H1 (cell line): ENCODE measurements around the gene MKX. TPM values are rescaled to one million over a fixed set of nuclear protein-coding genes. Genes with fewer than 3 reads are reported as not detected.

Experiments
- CTCF ChIA-PET: fragments of 300-600 bp; sonication (Branson Sonifier 250); formaldehyde crosslinking; loops from one replicate; lab custom pipeline; 2021; ENCODE audit not compliant: partially characterized antibody; lab: Charles Lee
- POLR2A ChIA-PET: fragments of 300-600 bp; sonication (Branson Sonifier 250); formaldehyde crosslinking; loops from one replicate; lab custom pipeline; 2021; ENCODE audit warnings: inconsistent platforms; ENCODE audit not compliant: partially characterized antibody; lab: Charles Lee
- DNase-seq, 2 experiments: peaks; one replicate each; pipeline versions ENCODE4 v3.0.0 to v3.0.0-alpha.2; 2010 to 2022; ENCODE audit warnings: low spot score in 2 of 2, low read depth in 1 of 2, mixed read lengths in 1 of 2
- FAIRE-seq: peaks from 2 replicates; lab custom pipeline; 2011; peaks lifted over from hg19 to GRCh38; lab: Jason Lieb, UNC
- H2AFZ ChIP-seq: 2 replicates; pipeline ENCODE4 v1.8.1; 2012; ENCODE audit warnings: low read length, inconsistent platforms
- H2AK5ac ChIP-seq: 2 replicates; pipeline ENCODE4 v1.6.1; 2013; ENCODE audit warnings: low read depth, low read length
- H2BK120ac ChIP-seq: replicated peaks from 2 replicates; pipeline ENCODE3; 2013; ENCODE audit warnings: low read depth, low read length, inconsistent platforms
- H2BK12ac ChIP-seq: 2 replicates; pipeline ENCODE4 v1.6.1; 2013; ENCODE audit warnings: low read depth, low read length
- H2BK15ac ChIP-seq: 2 replicates; pipeline ENCODE4 v1.6.1; 2013; ENCODE audit warnings: low read length
- H2BK20ac ChIP-seq: 2 replicates; pipeline ENCODE4 v1.6.1; 2013; ENCODE audit warnings: low read length
- H2BK5ac ChIP-seq: 2 replicates; pipeline ENCODE4 v1.6.1; 2013; ENCODE audit warnings: low read depth, low read length
- H3K14ac ChIP-seq: 2 replicates; pipeline ENCODE4 v1.6.1; 2013; ENCODE audit warnings: inconsistent platforms; ENCODE audit not compliant: insufficient read length
- H3K18ac ChIP-seq: 2 replicates; pipeline ENCODE4 v1.6.1; 2013; ENCODE audit warnings: low read length; ENCODE audit errors: extremely low read depth
- H3K23ac ChIP-seq: 2 replicates; pipeline ENCODE4 v1.6.1; 2013; ENCODE audit warnings: inconsistent platforms; ENCODE audit not compliant: insufficient read length
- H3K23me2 ChIP-seq: 2 replicates; pipeline ENCODE4 v1.6.1; 2013; ENCODE audit warnings: low read depth, low read length
- H3K27ac ChIP-seq: 2 replicates; pipeline ENCODE4 v1.6.1; 2011; ENCODE audit warnings: low read depth, low read length, inconsistent platforms
- H3K27me3 ChIP-seq, 4 experiments: replicated peaks in 1 of 4; 1 replicate in 1 of 4; 2 replicates in 3 of 4; pipeline versions ENCODE4 v1.6.1 to v1.8.1; 2011 to 2013; ENCODE audit warnings: low read length in 3 of 4, mild to moderate bottlenecking in 3 of 4, inconsistent platforms in 2 of 4, mixed read lengths in 2 of 4, moderate library complexity in 1 of 4; ENCODE audit not compliant: control insufficient read depth in 3 of 4, insufficient read depth in 3 of 4; ENCODE audit errors: extremely low read depth in 1 of 4
- H3K36me3 ChIP-seq, 4 experiments: 2 replicates each; pipeline versions ENCODE4 v1.6.1 to v1.8.1; 2011 to 2013; ENCODE audit warnings: mild to moderate bottlenecking in 4 of 4, low read length in 3 of 4, moderate library complexity in 2 of 4, control low read depth in 1 of 4, inconsistent platforms in 1 of 4; ENCODE audit not compliant: insufficient read depth in 4 of 4, control insufficient read depth in 2 of 4
- H3K4ac ChIP-seq: replicated peaks from 2 replicates; pipeline ENCODE3; 2013; ENCODE audit warnings: low read length, low read depth, mixed read lengths, inconsistent platforms; ENCODE audit not compliant: insufficient read length
- H3K4me1 ChIP-seq, 4 experiments: replicated peaks in 1 of 4; 1 replicate in 1 of 4; 2 replicates in 3 of 4; pipeline versions ENCODE4 v1.6.1 to v1.8.1; 2011 to 2013; ENCODE audit warnings: low read length in 3 of 4, inconsistent platforms in 2 of 4, mixed read lengths in 1 of 4; ENCODE audit not compliant: insufficient read depth in 4 of 4, control insufficient read depth in 3 of 4
- H3K4me2 ChIP-seq, 2 experiments: 2 replicates each; pipeline versions ENCODE4 v1.6.1 to v1.8.1; 2011 to 2013; ENCODE audit warnings: low read depth in 2 of 2, low read length in 2 of 2, control low read depth in 1 of 2, inconsistent platforms in 1 of 2, mild to moderate bottlenecking in 1 of 2; ENCODE audit not compliant: insufficient read depth in 1 of 2
- H3K4me3 ChIP-seq, 4 experiments: fragments of 200-600, 300-600 bp in 1 of 4; sonication (generic), shearing (Covaris generic), sonication (Bioruptor Twin) in 1 of 4; 2 replicates each; pipeline versions ENCODE4 v1.5.1 to v1.8.1; 2011 to 2016; ENCODE audit warnings: low read length in 4 of 4, low read depth in 3 of 4, control low read depth in 2 of 4, inconsistent platforms in 2 of 4, mild to moderate bottlenecking in 2 of 4, mixed read lengths in 1 of 4, moderate library complexity in 1 of 4; ENCODE audit not compliant: insufficient read depth in 2 of 4; ENCODE audit errors: extremely low read depth in 1 of 4
- H3K56ac ChIP-seq: replicated peaks from 2 replicates; pipeline ENCODE3; 2013; ENCODE audit warnings: low read depth, mild to moderate bottlenecking, mixed read lengths, low read length, inconsistent platforms; ENCODE audit not compliant: insufficient read length
- H3K79me1 ChIP-seq: 2 replicates; pipeline ENCODE4 v1.6.1; 2013; ENCODE audit warnings: low read depth, low read length, control low read depth
- H3K79me2 ChIP-seq, 2 experiments: 2 replicates each; pipeline versions ENCODE4 v1.6.1 to v1.8.1; 2012 to 2013; ENCODE audit warnings: low read length in 2 of 2, mild to moderate bottlenecking in 2 of 2, inconsistent platforms in 1 of 2; ENCODE audit not compliant: insufficient read depth in 2 of 2, control insufficient read depth in 1 of 2
- H3K9ac ChIP-seq, 4 experiments: replicated peaks in 1 of 4; 1 replicate in 1 of 4; 2 replicates in 3 of 4; pipeline versions ENCODE4 v1.6.1 to v1.8.1; 2011 to 2013; ENCODE audit warnings: low read depth in 3 of 4, low read length in 3 of 4, control low read depth in 2 of 4, mild to moderate bottlenecking in 2 of 4, moderate library complexity in 2 of 4, inconsistent platforms in 1 of 4; ENCODE audit errors: extremely low read depth in 1 of 4
- H3K9me3 ChIP-seq, 2 experiments: 2 replicates each; pipeline versions ENCODE4 v1.6.1 to v1.8.1; 2012 to 2013; ENCODE audit warnings: mild to moderate bottlenecking in 2 of 2, moderate library complexity in 2 of 2, control low read depth in 1 of 2, inconsistent platforms in 1 of 2, low read depth in 1 of 2, low read length in 1 of 2, mixed read lengths in 1 of 2; ENCODE audit not compliant: insufficient read depth in 2 of 2
- H4K20me1 ChIP-seq, 2 experiments: replicated peaks in 1 of 2; 2 replicates each; pipeline versions ENCODE3 to v1.8.1; 2011 to 2013; ENCODE audit warnings: inconsistent platforms in 2 of 2, low read length in 2 of 2, mild to moderate bottlenecking in 1 of 2; ENCODE audit not compliant: insufficient read depth in 2 of 2, control insufficient read depth in 1 of 2
- H4K5ac ChIP-seq: 2 replicates; pipeline ENCODE4 v1.6.1; 2013; ENCODE audit warnings: low read length, low read depth, mixed read lengths, inconsistent platforms; ENCODE audit not compliant: insufficient read length
- H4K8ac ChIP-seq: 2 replicates; pipeline ENCODE4 v1.8.0; 2013; ENCODE audit warnings: mild to moderate bottlenecking, moderate library complexity, low read length, inconsistent platforms; ENCODE audit not compliant: insufficient read depth; ENCODE audit errors: extremely low read depth
- H4K91ac ChIP-seq: replicated peaks from 2 replicates; pipeline ENCODE3; 2013; ENCODE audit warnings: low read length, mixed read lengths, inconsistent platforms; ENCODE audit not compliant: insufficient read length
- ATF2 ChIP-seq: IDR thresholded peaks from 2 replicates; pipeline ENCODE4 v1.6.1; 2012; ENCODE audit warnings: low read length, inconsistent platforms
- BACH1 ChIP-seq: IDR thresholded peaks from 2 replicates; pipeline ENCODE4 v1.6.1; 2012; ENCODE audit warnings: low read length, improper control_type of control experiment
- BRCA1 ChIP-seq: IDR thresholded peaks from 2 replicates; pipeline ENCODE4 v1.6.1; 2012; ENCODE audit warnings: low read depth, low read length, improper control_type of control experiment
- CEBPB ChIP-seq: IDR thresholded peaks from 2 replicates; pipeline ENCODE4 v1.6.1; 2012; ENCODE audit warnings: low read depth, low read length
- CREB1 ChIP-seq: IDR thresholded peaks from 2 replicates; pipeline ENCODE4 v1.6.1; 2012; ENCODE audit warnings: inconsistent platforms
- CTCF ChIP-seq, 3 experiments: IDR thresholded peaks; 1 replicate in 2 of 3; 2 replicates in 1 of 3; pipeline versions ENCODE4 v1.5.1 to v1.6.1; 2011; ENCODE audit warnings: low read length in 3 of 3, mild to moderate bottlenecking in 3 of 3, inconsistent platforms in 2 of 3, low read depth in 1 of 3, moderate library complexity in 1 of 3; ENCODE audit not compliant: insufficient read depth in 1 of 3; ENCODE audit errors: control extremely low read depth in 1 of 3
- JUND ChIP-seq: IDR thresholded peaks from 2 replicates; pipeline ENCODE4 v1.6.1; 2011; ENCODE audit warnings: mild to moderate bottlenecking, improper control_type of control experiment, low read length
- KDM4A ChIP-seq: IDR thresholded peaks from one replicate; pipeline ENCODE4 v1.7.1; 2012; ENCODE audit warnings: low read depth, mild to moderate bottlenecking, moderate library complexity, low read length, inconsistent platforms; ENCODE audit not compliant: severe bottlenecking
- RFX5 ChIP-seq: IDR thresholded peaks from 2 replicates; pipeline ENCODE4 v1.6.1; 2011; ENCODE audit warnings: low read depth, low read length, improper control_type of control experiment, borderline replicate concordance
- SP4 ChIP-seq: IDR thresholded peaks from 2 replicates; pipeline ENCODE4 v1.6.1; 2012; ENCODE audit warnings: low read length, inconsistent platforms
- TBP ChIP-seq: IDR thresholded peaks from 2 replicates; pipeline ENCODE4 v1.6.1; 2011; ENCODE audit warnings: low read depth, low read length, improper control_type of control experiment
- YY1 ChIP-seq: IDR thresholded peaks from 2 replicates; pipeline ENCODE4 v1.6.1; 2011; ENCODE audit warnings: low read depth, mild to moderate bottlenecking, low read length
- WGBS, 2 experiments: shearing (Covaris generic) in 1 of 2; methylation state at CpG; one replicate each; pipeline versions ENCODE4 v1.1.6 to v1.1.7; 2013 to 2015; ENCODE audit warnings: low lambda C conversion rate in 2 of 2, mixed read lengths in 2 of 2, inconsistent platforms in 1 of 2, low coverage in 1 of 2, missing lambda C conversion rate in 1 of 2; ENCODE audit not compliant: insufficient replicate concordance in 2 of 2, insufficient coverage in 1 of 2, insufficient read length in 1 of 2; ENCODE audit errors: extremely low coverage in 1 of 2, missing lambda C conversion rate in 1 of 2; 5-methylcytosine and 5-hydroxymethylcytosine counted together
- polyA plus RNA-seq, 7 experiments: library from polyadenylated mRNA; depleted of rRNA in 3 of 7; stranded (reverse) in 5 of 7; unstranded in 2 of 7; fragments of >200 nt in 5 of 7; fragments of 200-250 nt in 2 of 7; gene quantifications; 1 replicate in 5 of 7; 2 replicates in 1 of 7; 4 replicates in 1 of 7; pipeline versions ENCODE4 v1.2.1 to v1.2.3, GENCODE V29; 2011 to 2013; ENCODE audit warnings: missing spikeins in 2 of 7, mixed read lengths in 2 of 7
- total RNA-seq: library from RNA; stranded (reverse); fragmentation: NEBNext Ultra II Directional; extraction: Animal tissue kit (Norgen Biotek cat#: 25700); gene quantifications from 2 replicates; pipeline ENCODE4 v1.2.1, GENCODE V29; 2021

MKX gene
- total and polyA plus RNA-seq, 2 of the 8 experiments (the other 6 are each of a cell fraction or from before 2014, with no cell fraction given): 0.21 to 1.3 TPM

GRCh38 chr10:27660268-27660667 lies 85.4 kb downstream of the MKX start:
- no peaks in the 10 kb centered on the region for H4K20me1 ChIP-seq
- H3K27me3 ChIP-seq: no peaks in the 10 kb centered on the region
- no peak overlapping the region for H4K8ac ChIP-seq
- no peak overlapping the region for H3K4ac ChIP-seq
- no peak overlapping the region for H2AFZ ChIP-seq
- no peak overlapping the region for H2BK15ac ChIP-seq
- H3K23ac ChIP-seq: no peak overlapping the region
- no peaks in the 10 kb centered on the region; a peak in 1 of 7 replicates for H3K4me1 ChIP-seq
- H3K4me3 ChIP-seq: no peak overlapping the region
- H3K9ac ChIP-seq: no peak overlapping the region
- no peaks in the 10 kb centered on the region for H3K36me3 ChIP-seq
- no peak overlapping the region for H4K91ac ChIP-seq
- ChIA-PET POLR2A (no interaction called here), CTCF (interaction anchor here (0.7 to 3.1 kb wide), 5 partner anchors 11 to 684 kb away, joined by 3 to 15 read pairs (median 3); no protein-coding TSS in a partner anchor)
- H3K18ac ChIP-seq: no peak overlapping the region
- H3K9me3 ChIP-seq: no peaks in the 10 kb centered on the region
- no peak overlapping the region for H2BK20ac ChIP-seq
- no peaks in the 10 kb centered on the region for H3K79me2 ChIP-seq
- no peak overlapping the region for H3K27ac ChIP-seq
- FAIRE-seq (no peak), DNase-seq (no peak)
- no peak overlapping the region for H2AK5ac ChIP-seq
- no peak overlapping the region for H3K56ac ChIP-seq
- no peak overlapping the region for H4K5ac ChIP-seq
- H3K14ac ChIP-seq: no peak overlapping the region
- no peak overlapping the region for H3K4me2 ChIP-seq
- no peak overlapping the region for H2BK12ac ChIP-seq
- no peaks in the 10 kb centered on the region for H3K79me1 ChIP-seq
- H3K23me2 ChIP-seq: no peaks in the 10 kb centered on the region
- no peak overlapping the region for H2BK5ac ChIP-seq
- no peak overlapping the region for H2BK120ac ChIP-seq
- 81% methylated on average over 8 of the region's 11 CpGs; no CpG with 5 or more reads in 1 of the 2 experiments for WGBS, 2 experiments
- no peak for TF ChIP-seq SP4
- TF ChIP-seq CEBPB: no peak
- no peak for TF ChIP-seq TBP
- TF ChIP-seq YY1: no peak
- TF ChIP-seq JUND: no peak
- TF ChIP-seq RFX5: no peak
- no peak for TF ChIP-seq KDM4A
- TF ChIP-seq CTCF (IDR thresholded peaks at IDR 0.05; ENCODE audit: control extremely low read depth in 1 of 3, insufficient read depth in 1 of 3, low read depth in 1 of 3, low read length in 3 of 3): no peak
- TF ChIP-seq CREB1: no peak
- no peak for TF ChIP-seq BRCA1
- no peak for TF ChIP-seq ATF2
- no peak for TF ChIP-seq BACH1
